ENCODE measurements around the gene PRSS33.

Gene PRSS33

DNA sequence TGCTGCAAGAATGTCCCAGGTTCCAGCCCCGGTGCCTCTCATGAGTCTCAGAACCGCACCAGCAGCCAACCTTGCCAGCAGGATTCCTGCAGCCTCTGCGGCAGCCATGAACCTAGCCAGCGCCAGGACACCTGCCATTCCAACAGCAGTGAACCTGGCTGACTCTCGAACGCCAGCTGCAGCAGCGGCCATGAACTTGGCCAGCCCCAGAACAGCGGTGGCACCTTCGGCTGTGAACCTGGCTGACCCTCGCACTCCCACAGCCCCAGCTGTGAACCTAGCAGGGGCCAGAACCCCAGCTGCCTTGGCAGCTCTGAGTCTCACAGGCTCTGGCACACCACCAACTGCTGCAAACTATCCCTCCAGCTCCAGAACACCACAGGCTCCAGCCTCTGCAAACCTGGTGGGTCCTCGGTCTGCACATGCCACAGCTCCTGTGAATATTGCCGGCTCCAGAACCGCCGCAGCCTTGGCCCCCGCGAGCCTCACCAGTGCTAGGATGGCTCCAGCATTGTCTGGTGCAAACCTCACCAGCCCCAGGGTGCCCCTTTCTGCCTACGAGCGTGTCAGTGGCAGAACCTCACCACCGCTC, 20.1 kb downstream of the PRSS33 start:
- TF ChIP-seq ZNF384 (IDR thresholded peaks at IDR 0.05) = no peak
- TF ChIP-seq TARDBP (IDR thresholded peaks at IDR 0.05) = no peak
- ChIA-PET CTCF (interaction anchor here (0.6 kb wide), 1 partner anchor 72 kb away, joined by 3 read pairs; no protein-coding TSS in a partner anchor), POLR2A (interaction anchor here (3.7 to 4.2 kb wide), 2 partner anchors 11 to 15 kb away, joined by 23 to 31 read pairs; partner anchors contain the start of genes ELOB and SRRM2)
- no peak for DNase-seq (ENCODE audit: extremely low spot score)

GRCh38 chr16:2766430-2767139, 20.8 kb downstream of the PRSS33 start:
- no peak for DNase-seq (ENCODE audit: extremely low spot score)
- TF ChIP-seq TARDBP (IDR thresholded peaks at IDR 0.05) = no peak
- no peak for TF ChIP-seq FOXM1 (IDR thresholded peaks at IDR 0.05; ENCODE audit: borderline replicate concordance)
- TF ChIP-seq SP1 (IDR thresholded peaks at IDR 0.05) = no peak
- no peak for TF ChIP-seq CTBP1 (IDR thresholded peaks at IDR 0.05; ENCODE audit: borderline replicate concordance)
- no peak for TF ChIP-seq LEF1 (IDR thresholded peaks at IDR 0.05; ENCODE audit: borderline replicate concordance)
- TF ChIP-seq NFRKB (IDR thresholded peaks at IDR 0.05) = no peak
- no peak for TF ChIP-seq HDGF (IDR thresholded peaks at IDR 0.05; ENCODE audit: borderline replicate concordance)
- TF ChIP-seq FOXA1 (IDR thresholded peaks at IDR 0.05) = no peak
- TF ChIP-seq L3MBTL2 (conservative IDR thresholded peaks at IDR 0.05) = no peak
- no peak for TF ChIP-seq ARNT (IDR thresholded peaks at IDR 0.05)
- no peak for TF ChIP-seq BHLHE40 (IDR thresholded peaks at IDR 0.05; ENCODE audit: borderline replicate concordance)
- ChIA-PET CTCF (no interaction called here), POLR2A (interaction anchor here (4.2 kb wide), 1 partner anchor 12 kb away, joined by 23 read pairs; the partner anchor contains the start of gene ELOB)

DNA sequence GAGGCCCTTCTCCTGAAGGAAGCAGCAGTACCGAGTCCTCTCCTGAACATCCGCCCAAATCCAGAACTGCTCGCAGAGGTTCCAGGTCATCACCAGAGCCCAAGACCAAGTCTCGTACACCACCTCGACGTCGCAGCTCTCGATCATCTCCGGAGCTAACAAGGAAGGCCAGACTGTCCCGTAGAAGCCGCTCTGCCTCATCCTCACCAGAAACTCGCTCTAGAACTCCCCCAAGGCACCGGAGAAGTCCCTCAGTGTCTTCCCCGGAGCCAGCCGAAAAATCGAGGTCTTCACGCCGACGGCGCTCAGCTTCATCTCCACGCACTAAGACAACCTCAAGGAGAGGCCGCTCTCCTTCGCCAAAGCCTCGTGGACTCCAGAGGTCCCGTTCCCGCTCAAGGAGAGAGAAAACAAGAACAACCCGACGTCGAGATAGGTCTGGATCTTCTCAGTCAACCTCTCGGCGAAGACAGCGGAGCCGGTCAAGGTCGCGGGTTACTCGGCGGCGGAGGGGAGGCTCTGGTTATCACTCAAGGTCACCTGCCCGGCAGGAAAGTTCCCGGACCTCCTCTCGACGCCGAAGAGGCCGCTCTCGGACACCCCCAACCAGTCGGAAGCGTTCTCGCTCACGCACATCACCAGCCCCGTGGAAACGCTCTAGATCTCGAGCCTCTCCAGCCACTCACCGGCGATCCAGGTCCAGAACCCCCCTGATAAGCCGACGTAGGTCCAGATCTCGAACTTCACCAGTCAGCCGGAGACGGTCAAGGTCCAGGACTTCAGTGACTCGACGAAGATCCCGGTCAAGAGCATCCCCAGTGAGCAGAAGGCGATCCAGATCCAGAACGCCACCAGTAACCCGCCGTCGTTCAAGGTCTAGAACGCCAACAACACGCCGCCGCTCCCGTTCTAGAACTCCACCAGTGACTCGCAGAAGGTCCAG, 21.6 kb downstream of the PRSS33 start:
- TF ChIP-seq LEF1 (IDR thresholded peaks at IDR 0.05; ENCODE audit: borderline replicate concordance) (no peak), L3MBTL2 (conservative IDR thresholded peaks at IDR 0.05) (no peak), HDGF (IDR thresholded peaks at IDR 0.05; ENCODE audit: borderline replicate concordance) (no peak), FOXM1 (IDR thresholded peaks at IDR 0.05; ENCODE audit: borderline replicate concordance) (no peak), TARDBP (IDR thresholded peaks at IDR 0.05) (no peak), BHLHE40 (IDR thresholded peaks at IDR 0.05; ENCODE audit: borderline replicate concordance) (no peak), ELF4 (IDR thresholded peaks at IDR 0.05) (no peak), CTBP1 (IDR thresholded peaks at IDR 0.05; ENCODE audit: borderline replicate concordance) (no peak), ARNT (IDR thresholded peaks at IDR 0.05) (no peak), FOXK2 (IDR thresholded peaks at IDR 0.05) (no peak)
- TF ChIP-seq, protein P1, sequence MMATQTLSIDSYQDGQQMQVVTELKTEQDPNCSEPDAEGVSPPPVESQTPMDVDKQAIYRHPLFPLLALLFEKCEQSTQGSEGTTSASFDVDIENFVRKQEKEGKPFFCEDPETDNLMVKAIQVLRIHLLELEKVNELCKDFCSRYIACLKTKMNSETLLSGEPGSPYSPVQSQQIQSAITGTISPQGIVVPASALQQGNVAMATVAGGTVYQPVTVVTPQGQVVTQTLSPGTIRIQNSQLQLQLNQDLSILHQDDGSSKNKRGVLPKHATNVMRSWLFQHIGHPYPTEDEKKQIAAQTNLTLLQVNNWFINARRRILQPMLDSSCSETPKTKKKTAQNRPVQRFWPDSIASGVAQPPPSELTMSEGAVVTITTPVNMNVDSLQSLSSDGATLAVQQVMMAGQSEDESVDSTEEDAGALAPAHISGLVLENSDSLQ (IDR thresholded peaks at IDR 0.05) = no peak
- ChIA-PET CTCF (no interaction called here), POLR2A (interaction anchor here (0.8 kb wide), 1 partner anchor 13 kb away, joined by 3 read pairs; the partner anchor contains the start of gene SRRM2)
- DNase-seq (ENCODE audit: extremely low spot score) = no peak

DNA sequence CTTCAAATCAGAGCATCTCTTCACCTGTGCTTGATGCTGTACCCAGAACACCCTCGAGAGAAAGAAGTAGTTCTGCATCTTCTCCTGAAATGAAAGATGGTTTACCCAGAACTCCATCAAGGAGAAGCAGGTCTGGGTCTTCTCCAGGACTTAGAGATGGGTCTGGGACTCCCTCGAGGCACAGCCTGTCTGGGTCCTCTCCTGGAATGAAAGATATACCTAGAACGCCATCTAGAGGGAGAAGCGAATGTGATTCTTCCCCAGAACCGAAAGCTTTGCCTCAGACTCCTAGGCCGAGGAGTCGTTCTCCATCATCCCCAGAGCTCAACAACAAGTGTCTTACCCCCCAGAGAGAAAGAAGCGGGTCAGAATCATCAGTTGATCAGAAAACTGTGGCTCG, 22.6 kb downstream of the PRSS33 start:
- TF ChIP-seq ELF4 (IDR thresholded peaks at IDR 0.05) (no peak), L3MBTL2 (conservative IDR thresholded peaks at IDR 0.05) (no peak), FOXM1 (IDR thresholded peaks at IDR 0.05; ENCODE audit: borderline replicate concordance) (no peak), FOXA1 (IDR thresholded peaks at IDR 0.05) (no peak), HDGF (IDR thresholded peaks at IDR 0.05; ENCODE audit: borderline replicate concordance) (no peak), BHLHE40 (IDR thresholded peaks at IDR 0.05; ENCODE audit: borderline replicate concordance) (no peak), SP1 (IDR thresholded peaks at IDR 0.05) (no peak), TARDBP (IDR thresholded peaks at IDR 0.05) (no peak), FOXK2 (IDR thresholded peaks at IDR 0.05) (no peak), ARNT (IDR thresholded peaks at IDR 0.05) (no peak)
- TF ChIP-seq, protein P1 (IDR thresholded peaks at IDR 0.05) = no peak
- DNase-seq (ENCODE audit: extremely low spot score) = no peak
- ChIA-PET POLR2A (interaction anchor here (0.7 to 0.8 kb wide), 2 partner anchors 11 to 12 kb away, joined by 3 read pairs; partner anchors contain the start of gene SRRM2), CTCF (no interaction called here)

GRCh38 chr16:2763173-2763572, 24.2 kb downstream of the PRSS33 start:
- CTCF ChIA-PET = no interaction called here
- POLR2A ChIA-PET = interaction anchor here (2.0 kb wide), 1 partner anchor 11 kb away, joined by 8 read pairs; the partner anchor contains the start of gene SRRM2
- no peak for TF ChIP-seq FOXA1 (IDR thresholded peaks at IDR 0.05)
- no peak for TF ChIP-seq NFRKB (IDR thresholded peaks at IDR 0.05)
- no peak for TF ChIP-seq SUZ12 (IDR thresholded peaks at IDR 0.05)
- TF ChIP-seq TARDBP (IDR thresholded peaks at IDR 0.05) = no peak
- TF ChIP-seq ZNF384 (IDR thresholded peaks at IDR 0.05) = no peak
- no peak for TF ChIP-seq LEF1 (IDR thresholded peaks at IDR 0.05; ENCODE audit: borderline replicate concordance)
- no peak for TF ChIP-seq ARNT (IDR thresholded peaks at IDR 0.05)
- TF ChIP-seq SP1 (IDR thresholded peaks at IDR 0.05) = no peak
- no peak for TF ChIP-seq ELF4 (IDR thresholded peaks at IDR 0.05)
- TF ChIP-seq BHLHE40 (IDR thresholded peaks at IDR 0.05; ENCODE audit: borderline replicate concordance) = no peak
- no peak for TF ChIP-seq FOXK2 (IDR thresholded peaks at IDR 0.05)
- no peak for TF ChIP-seq L3MBTL2 (conservative IDR thresholded peaks at IDR 0.05)
- DNase-seq (ENCODE audit: extremely low spot score) = no peak

DNA sequence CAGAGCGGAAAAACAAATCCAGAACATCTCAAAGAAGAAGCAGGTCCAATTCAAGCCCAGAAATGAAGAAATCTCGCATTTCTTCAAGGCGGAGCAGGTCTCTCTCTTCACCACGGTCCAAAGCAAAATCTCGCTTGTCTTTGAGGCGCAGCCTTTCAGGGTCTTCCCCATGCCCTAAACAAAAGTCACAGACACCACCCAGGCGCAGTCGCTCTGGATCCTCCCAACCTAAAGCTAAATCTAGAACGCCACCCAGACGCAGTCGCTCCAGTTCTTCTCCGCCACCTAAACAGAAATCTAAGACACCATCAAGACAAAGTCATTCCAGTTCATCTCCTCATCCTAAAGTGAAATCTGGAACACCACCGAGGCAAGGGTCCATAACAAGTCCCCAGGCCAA, 24.6 kb downstream of the PRSS33 start:
- DNase-seq (ENCODE audit: extremely low spot score) = no peak
- POLR2A ChIA-PET = interaction anchor here (2.0 kb wide), 1 partner anchor 10 kb away, joined by 8 read pairs; the partner anchor contains the start of gene SRRM2
- CTCF ChIA-PET = no interaction called here
- TF ChIP-seq SP1 (IDR thresholded peaks at IDR 0.05) (no peak), SUZ12 (IDR thresholded peaks at IDR 0.05) (no peak), HDGF (IDR thresholded peaks at IDR 0.05; ENCODE audit: borderline replicate concordance) (no peak), CTBP1 (IDR thresholded peaks at IDR 0.05; ENCODE audit: borderline replicate concordance) (no peak), ARNT (IDR thresholded peaks at IDR 0.05) (no peak), LEF1 (IDR thresholded peaks at IDR 0.05; ENCODE audit: borderline replicate concordance) (no peak), FOXK2 (IDR thresholded peaks at IDR 0.05) (no peak), FOXA1 (IDR thresholded peaks at IDR 0.05) (no peak), TARDBP (IDR thresholded peaks at IDR 0.05) (no peak), ELF4 (IDR thresholded peaks at IDR 0.05) (no peak), FOXM1 (IDR thresholded peaks at IDR 0.05; ENCODE audit: borderline replicate concordance) (no peak), NFRKB (IDR thresholded peaks at IDR 0.05) (no peak), L3MBTL2 (conservative IDR thresholded peaks at IDR 0.05) (no peak), BHLHE40 (IDR thresholded peaks at IDR 0.05; ENCODE audit: borderline replicate concordance) (no peak), ZNF384 (IDR thresholded peaks at IDR 0.05) (no peak)
- TF ChIP-seq, protein P1 (IDR thresholded peaks at IDR 0.05) = no peak
